Measurements from ENCODE around the gene TEF. TPM values are rescaled to one million over a fixed set of nuclear protein-coding genes. Genes with fewer than 3 reads are reported as not detected.
A peak's percentile ranks its signal among the peaks of the same experiment; 100 is the strongest.

The TEF gene
- total RNA-seq, 3 donors from 2014 or later (not counting 1 experiment from before 2014, with no cell fraction given): 2.7 to 5.5 (median 3.0) TPM

DNA sequence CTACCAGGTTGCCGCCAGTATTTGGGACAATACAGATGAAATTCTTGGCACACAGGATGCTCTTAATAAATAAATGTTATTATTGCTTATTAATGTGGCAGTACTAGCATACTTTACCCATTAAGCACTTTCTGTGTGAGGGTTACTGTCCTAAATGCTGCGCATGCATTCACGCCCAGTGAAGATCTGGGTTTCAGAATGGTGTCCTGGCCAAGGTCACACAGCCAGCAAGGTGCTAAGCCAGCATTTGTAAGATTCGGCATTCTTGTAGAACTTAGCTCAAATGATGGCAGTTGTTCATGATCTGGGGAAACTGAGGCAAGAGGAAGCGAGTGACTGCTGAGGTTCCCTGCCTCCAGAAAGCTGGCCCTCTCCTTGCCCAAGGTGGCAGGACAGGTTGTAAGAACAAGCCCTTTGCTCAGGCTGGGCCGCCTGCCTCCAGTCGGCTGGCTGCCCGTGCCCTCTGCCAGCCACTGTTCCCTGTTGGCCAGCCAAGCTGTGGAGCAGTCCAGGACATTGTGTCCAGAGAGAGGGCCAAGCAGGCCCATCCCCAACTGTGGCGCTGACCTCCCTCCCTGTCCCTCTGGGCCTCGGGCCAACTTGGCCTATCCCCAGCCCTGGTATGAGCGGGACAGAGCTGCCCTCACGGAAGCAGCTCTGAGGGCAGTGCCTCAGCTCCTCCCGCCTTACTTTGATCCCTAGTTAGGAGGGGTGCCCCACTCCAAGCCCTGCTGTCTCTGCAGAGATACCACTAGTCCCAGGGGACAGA lies 36.1 kb downstream of the TEF start:
- no peaks in the 10 kb centered on the region for H3K27me3 ChIP-seq (ENCODE audit: control insufficient read depth, insufficient read depth, low read length)
- H3K36me3 ChIP-seq (ENCODE audit: control insufficient read depth, insufficient read depth, low read length): peaks cover 2% of the 10 kb centered on the region
- Mint-ChIP-seq H3K4me3 (no peak overlapping the region), H3K36me3 (no peaks in the 10 kb centered on the region), H3K27me3 (ENCODE audit: low read depth in 2 of 2) (no peaks in the 10 kb centered on the region), H3K9me3 (no peaks in the 10 kb centered on the region), H3K27ac (no peak overlapping the region), H3K4me1 (peaks cover 11 to 27% of the 10 kb centered on the region in 2 donors)
- no peaks in the 10 kb centered on the region for H3K9me3 ChIP-seq (ENCODE audit: control insufficient read depth, insufficient read depth, low read length)
- no peak for ATAC-seq
- DNase-seq: no peak
- no peak overlapping the region for H3K27ac ChIP-seq (ENCODE audit: low read length)
- peaks cover 24% of the 10 kb centered on the region for H3K4me1 ChIP-seq (ENCODE audit: control insufficient read depth, insufficient read depth, low read length)
- intact Hi-C loops (cut with micrococcal nuclease): no loop called here
- TF ChIP-seq, protein P1, sequence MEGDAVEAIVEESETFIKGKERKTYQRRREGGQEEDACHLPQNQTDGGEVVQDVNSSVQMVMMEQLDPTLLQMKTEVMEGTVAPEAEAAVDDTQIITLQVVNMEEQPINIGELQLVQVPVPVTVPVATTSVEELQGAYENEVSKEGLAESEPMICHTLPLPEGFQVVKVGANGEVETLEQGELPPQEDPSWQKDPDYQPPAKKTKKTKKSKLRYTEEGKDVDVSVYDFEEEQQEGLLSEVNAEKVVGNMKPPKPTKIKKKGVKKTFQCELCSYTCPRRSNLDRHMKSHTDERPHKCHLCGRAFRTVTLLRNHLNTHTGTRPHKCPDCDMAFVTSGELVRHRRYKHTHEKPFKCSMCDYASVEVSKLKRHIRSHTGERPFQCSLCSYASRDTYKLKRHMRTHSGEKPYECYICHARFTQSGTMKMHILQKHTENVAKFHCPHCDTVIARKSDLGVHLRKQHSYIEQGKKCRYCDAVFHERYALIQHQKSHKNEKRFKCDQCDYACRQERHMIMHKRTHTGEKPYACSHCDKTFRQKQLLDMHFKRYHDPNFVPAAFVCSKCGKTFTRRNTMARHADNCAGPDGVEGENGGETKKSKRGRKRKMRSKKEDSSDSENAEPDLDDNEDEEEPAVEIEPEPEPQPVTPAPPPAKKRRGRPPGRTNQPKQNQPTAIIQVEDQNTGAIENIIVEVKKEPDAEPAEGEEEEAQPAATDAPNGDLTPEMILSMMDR (IDR thresholded peaks at IDR 0.05): no peak
- 97% methylated on average over 12 of the region's 13 CpGs for WGBS (ENCODE audit: insufficient coverage)
- H3K4me3 ChIP-seq (ENCODE audit: low read length): no peak overlapping the region

DNA sequence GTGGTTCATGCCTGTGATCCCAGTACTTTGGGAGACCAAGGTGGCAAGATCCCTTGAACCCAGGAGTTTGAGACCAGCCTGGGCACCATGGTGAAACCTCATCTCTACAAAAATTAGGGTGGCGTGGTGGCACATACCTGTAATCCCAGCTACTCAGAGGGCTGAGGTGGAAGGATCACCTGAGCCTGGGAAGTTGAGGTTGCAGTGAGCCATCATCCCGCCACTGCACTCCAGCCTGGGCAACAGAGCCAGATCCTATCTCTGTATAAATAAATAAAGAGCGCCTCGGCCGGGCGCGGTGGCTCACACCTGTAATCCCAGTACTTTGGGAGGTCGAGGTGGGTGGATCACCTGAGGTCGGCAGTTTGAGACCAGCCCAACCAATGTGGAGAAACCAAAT lies 37.0 kb downstream of the TEF start:
- no peak for ATAC-seq
- peaks cover 11 to 22% of the 10 kb centered on the region in 2 donors for H3K4me1 Mint-ChIP-seq
- no peaks in the 10 kb centered on the region for H3K36me3 Mint-ChIP-seq
- H3K27me3 Mint-ChIP-seq (ENCODE audit: low read depth in 2 of 2): no peaks in the 10 kb centered on the region
- Histone ChIP-seq H3K27ac (ENCODE audit: low read length) (no peak overlapping the region), H3K27me3 (ENCODE audit: control insufficient read depth, insufficient read depth, low read length) (no peaks in the 10 kb centered on the region), H3K4me1 (ENCODE audit: control insufficient read depth, insufficient read depth, low read length) (peaks cover 20% of the 10 kb centered on the region), H3K9me3 (ENCODE audit: control insufficient read depth, insufficient read depth, low read length) (no peaks in the 10 kb centered on the region), H3K36me3 (ENCODE audit: control insufficient read depth, insufficient read depth, low read length) (peaks cover 6% of the 10 kb centered on the region), H3K4me3 (ENCODE audit: low read length) (no peak overlapping the region)
- DNase-seq: no peak
- TF ChIP-seq, protein P1 (IDR thresholded peaks at IDR 0.05): no peak
- no peak overlapping the region for H3K4me3 Mint-ChIP-seq
- H3K9me3 Mint-ChIP-seq: no peaks in the 10 kb centered on the region
- intact Hi-C loops (cut with micrococcal nuclease): no loop called here
- no peak overlapping the region for H3K27ac Mint-ChIP-seq
- 98% methylated on average over 9 of the region's 9 CpGs for WGBS (ENCODE audit: insufficient coverage)

DNA sequence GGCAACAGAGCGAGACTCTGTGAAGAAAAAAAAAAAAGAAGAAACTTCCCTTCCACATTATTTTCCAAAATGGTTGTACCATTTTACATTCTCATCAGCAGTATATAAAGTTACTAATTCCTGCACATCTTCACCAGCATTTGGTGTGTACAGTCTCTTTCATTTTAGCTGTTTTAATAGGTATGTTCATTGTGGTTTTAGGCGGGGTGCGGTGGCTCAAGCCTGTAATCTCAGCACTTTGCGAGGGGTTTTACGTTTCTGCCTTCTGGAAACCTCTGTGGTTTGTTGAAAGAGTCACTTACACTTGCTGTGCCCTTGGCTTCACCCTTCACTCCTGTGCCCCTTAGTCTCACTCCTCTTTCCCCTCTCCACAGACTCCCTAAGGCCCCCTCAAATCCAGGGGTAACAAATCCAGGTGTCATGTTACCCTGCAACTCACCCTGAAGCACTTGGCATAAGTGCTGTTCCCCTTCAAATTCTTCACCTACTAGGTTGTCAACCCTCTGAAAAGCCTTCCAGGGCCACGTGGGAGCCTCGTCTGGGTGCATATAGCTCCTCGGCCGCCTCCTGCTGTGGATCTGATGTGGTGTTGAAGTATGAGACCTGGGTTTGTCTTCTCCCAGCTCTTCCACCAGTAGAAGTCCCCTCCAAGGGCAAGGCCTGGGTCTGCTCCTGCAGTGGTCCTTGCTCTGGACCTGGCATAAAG lies 44.1 kb downstream of the TEF start:
- DNase-seq (peak in 1 of 2 donors; percentile 66), ATAC-seq (peak; percentile 49 to 77 (median 64))
- H3K27me3 ChIP-seq (ENCODE audit: control insufficient read depth, insufficient read depth, low read length): no peaks in the 10 kb centered on the region
- 47% methylated on average over 8 of the region's 9 CpGs for WGBS (ENCODE audit: insufficient coverage)
- Mint-ChIP-seq H3K27me3 (ENCODE audit: low read depth in 2 of 2) (no peaks in the 10 kb centered on the region), H3K4me3 (no peak overlapping the region), H3K27ac (peak overlapping the region; percentile 54 to 84), H3K9me3 (no peaks in the 10 kb centered on the region), H3K4me1 (peaks cover 11 to 13% of the 10 kb centered on the region in 2 donors), H3K36me3 (no peaks in the 10 kb centered on the region)
- intact Hi-C loops (cut with micrococcal nuclease): no loop called here
- H3K4me1 ChIP-seq (ENCODE audit: control insufficient read depth, insufficient read depth, low read length): peaks cover 16% of the 10 kb centered on the region
- H3K4me3 ChIP-seq (ENCODE audit: low read length): no peak overlapping the region
- peaks cover 24% of the 10 kb centered on the region for H3K36me3 ChIP-seq (ENCODE audit: control insufficient read depth, insufficient read depth, low read length)
- H3K9me3 ChIP-seq (ENCODE audit: control insufficient read depth, insufficient read depth, low read length): no peaks in the 10 kb centered on the region
- TF ChIP-seq, protein P1 (IDR thresholded peaks at IDR 0.05): no peak
- H3K27ac ChIP-seq (ENCODE audit: low read length): no peak overlapping the region

Data from natural killer cell (primary cell).